Activated CD8-positive, alpha-beta memory T cell treated with anti-CD3 and anti-CD28 coated beads for 48 hours (primary cell): Measurements from ENCODE around the gene COLQ.
"Not testable (repeated sequence)": the region's sequence is repeated elsewhere in the genome, so short reads cannot be mapped to it uniquely, and the experiment has no call there.

ENCODE experiments used
- DNase-seq, 3 experiments: peaks; one replicate each; pipeline ENCODE4 v3.0.0-alpha.2; 2020; ENCODE audit warnings: low read depth in 2 of 3, low spot score in 2 of 3

Gene COLQ

DNA sequence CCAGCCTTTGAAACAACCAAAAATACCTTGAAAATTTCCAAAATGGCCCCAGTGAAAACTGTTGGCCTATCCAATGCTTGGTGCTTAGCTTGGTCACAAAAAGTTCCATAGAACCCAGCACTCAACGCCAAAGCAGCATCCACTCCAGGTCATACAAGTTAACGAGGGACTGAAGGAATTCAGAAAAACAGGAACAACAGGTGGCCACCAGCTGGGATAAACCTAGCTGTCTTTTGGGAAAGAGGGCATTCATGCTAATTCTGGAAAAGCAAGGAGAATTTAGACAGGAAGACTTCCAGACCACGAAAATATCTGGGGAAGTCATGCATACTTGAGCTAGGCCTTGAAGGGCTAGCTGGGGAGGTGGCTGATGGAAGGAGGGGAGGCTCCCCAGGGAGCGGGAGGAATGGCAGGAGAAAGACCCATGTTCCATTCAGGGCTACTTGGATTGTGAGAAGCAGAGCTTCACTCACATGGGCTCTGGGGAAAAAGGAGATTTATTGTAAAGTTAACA, 28.6 kb downstream of the COLQ start:
- DNase-seq = no peak

DNA sequence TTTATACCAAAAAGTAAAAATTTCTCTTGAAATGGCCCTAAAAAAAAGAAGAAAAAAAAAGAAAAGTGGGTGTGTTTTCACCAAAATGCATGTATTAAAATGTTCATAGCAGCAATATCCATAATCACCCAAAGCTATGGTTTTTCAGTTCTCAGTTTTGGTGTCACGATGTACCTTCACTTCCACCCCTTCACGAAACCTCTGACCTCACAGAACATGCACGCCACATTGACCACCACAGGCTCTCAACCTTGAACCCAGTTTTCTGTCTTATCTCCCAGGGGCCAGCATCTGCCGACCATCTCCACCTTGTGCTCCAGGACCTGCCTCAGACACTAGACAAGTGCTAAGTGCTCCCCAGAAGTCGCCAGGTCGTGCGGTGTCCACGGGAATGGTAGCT, 30.4 kb downstream of the COLQ start:
- no peak for DNase-seq

DNA sequence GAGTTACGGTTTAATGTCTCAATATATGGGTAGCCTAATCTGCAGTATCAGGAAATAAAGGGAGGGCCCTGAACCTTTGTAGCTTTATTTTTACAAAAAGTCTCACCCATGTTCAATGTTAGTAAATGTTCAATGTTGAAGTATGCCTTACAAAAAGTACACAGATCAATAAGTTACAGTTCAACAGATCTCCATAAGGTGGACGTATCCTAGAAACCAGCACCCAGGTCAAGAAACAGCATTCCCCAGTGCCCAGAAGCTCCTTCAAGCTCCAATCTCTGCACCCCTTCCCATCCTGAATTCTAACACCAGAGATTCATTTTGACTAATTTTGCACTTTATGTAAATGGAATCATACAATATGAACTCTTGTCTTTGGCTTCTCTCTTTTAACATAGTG, 31.3 kb downstream of the COLQ start:
- no peak for DNase-seq

DNA sequence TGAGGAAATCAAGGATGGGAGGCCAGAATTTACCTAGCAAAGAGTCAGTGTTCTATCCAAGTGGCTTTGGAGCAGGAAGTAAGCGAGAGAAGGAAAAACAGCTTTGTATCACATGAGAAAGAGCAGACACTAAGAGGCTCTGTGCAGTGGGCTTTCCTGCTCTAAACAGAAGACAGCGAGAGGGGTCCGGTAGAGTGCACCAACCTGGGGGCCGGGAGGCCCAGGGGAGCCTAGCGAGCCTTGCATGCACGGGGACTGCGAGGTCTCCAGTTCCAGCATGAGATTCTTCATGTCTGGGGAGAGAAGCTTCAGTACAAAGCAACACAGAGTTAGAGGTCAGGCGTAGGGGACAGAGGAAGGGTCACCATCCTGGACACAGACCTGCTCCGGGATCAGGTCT, 33.5 kb downstream of the COLQ start:
- DNase-seq = no peak

DNA sequence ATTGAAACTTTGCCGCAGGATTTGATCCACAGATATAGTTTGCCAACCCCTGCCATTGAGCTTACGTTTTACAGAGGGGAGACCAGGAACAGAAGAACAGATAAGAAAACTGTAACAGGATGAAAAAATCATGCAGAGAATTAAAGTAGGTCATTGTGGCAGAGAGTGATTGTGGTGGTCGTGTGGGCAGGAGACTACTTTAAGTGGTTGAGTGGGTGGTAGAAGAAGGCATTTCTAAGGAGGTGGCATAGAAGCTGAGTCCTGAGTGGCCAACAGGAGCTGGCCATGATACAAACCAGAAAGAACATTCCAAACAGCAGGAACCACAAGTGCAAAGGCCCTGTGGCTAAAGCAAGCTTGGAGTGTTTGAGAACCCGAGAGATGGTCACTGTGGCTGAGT, 34.5 kb downstream of the COLQ start:
- no peak for DNase-seq

- DNase-seq = no peak
These were observed 35.5 kb downstream of the COLQ start for GRCh38 chr3:15486020-15486419.

GRCh38 chr3:15484551-15484950, 37.0 kb downstream of the COLQ start:
- DNase-seq = not testable (repeated sequence)

DNA sequence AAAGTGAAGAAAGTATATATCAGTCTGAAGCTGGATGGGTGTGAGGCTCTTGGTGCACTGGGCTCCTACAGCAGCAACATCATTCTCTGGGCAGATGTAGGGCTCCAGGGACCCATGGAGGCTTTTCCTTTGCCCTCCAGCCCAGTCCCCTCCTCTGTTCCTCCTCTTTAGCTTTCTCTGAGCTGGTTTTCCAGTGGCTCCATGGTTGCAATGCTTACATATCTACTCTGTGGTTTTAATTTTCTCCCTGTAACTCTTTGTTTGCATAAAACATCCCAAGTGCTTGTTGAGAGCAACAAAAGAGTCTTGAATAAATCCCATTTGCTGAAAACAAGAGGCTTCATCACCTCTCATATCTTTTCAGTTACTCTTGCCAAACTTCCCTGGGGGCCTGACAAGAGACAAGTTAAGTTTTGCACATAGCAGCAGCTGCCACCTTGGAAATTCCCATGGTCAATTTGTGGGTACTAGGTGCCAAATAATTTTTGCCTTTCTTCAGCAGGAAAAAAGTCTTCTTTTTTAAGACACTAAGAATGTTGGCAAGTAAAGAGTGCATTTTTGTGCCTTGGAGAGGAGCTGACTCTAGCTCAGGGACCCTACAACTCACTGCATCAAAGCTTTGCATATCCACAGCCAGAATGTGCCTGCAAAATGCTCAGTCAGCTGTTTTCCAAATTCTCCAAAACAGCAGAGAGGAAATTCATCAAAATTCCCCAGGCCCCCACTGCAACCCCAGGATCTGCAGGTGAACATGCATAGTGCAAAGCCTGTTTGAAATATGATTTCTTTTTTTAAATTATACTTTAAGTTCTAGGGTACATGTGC, 41.9 kb downstream of the COLQ start:
- no peak for DNase-seq

DNA sequence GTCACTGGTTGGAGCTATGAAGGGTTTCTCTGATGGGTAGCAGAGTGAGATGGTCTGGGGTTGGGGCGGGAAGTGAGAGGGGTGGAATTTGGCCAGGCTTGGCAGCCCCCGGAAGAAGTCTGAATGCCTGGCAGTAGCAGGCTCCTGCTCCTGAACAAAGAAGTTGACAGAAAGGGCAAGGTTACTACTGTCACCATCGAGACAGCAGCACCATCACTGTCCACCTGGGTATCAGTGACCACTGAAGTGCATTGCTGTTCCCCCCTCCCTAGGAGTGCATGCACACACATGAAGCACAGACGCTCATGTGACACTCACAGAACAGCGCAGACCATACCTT, 42.9 kb downstream of the COLQ start:
- DNase-seq = no peak

- no peak for DNase-seq
These were observed 43.4 kb downstream of the COLQ start for GRCh38 chr3:15477951-15478639.

DNA sequence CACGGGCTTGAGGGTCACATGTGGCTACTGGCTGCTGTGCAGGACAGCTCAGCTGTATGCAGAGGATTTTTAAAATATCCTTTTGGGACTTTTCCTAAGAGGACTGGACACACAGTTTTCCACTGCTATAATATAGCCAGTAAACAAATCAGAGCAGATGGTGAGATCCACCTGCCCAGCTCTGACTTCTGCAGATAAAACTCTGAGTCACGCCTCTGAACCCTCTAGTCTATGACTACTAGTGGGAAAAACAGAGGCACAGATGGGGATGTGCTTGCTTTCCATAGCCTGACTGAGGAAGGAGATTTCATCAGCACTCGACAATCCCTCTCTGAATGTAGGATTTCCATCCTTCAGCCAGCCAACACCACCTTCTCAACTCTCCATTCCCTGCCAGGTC, 45.1 kb downstream of the COLQ start:
- DNase-seq = no peak

- DNase-seq = no peak
These were observed 46.3 kb downstream of the COLQ start for GRCh38 chr3:15475161-15475560.

GRCh38 chr3:15471861-15472260, 49.6 kb downstream of the COLQ start:
- no peak for DNase-seq

- no peak for DNase-seq
These were observed 50.7 kb downstream of the COLQ start for GRCh38 chr3:15470849-15471248.

DNA sequence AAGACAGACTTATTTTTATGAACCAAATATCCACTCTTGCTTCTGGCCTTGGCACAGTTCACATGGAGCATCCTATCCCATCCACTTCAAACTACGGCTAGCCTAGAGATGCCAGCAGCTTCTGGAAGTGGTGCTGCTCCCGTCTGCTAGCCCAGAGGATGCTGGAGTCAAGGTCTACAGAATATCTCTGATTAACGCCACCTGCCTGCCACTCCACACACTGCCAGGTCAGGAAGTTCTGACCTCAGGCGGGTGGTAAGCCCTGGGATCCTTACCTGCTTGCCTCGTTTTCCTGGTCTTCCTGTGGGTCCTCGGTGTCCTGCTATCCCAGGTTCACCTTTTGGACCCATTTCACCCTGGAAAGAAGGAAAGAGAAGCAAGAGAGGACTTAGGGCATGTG, 51.2 kb downstream of the COLQ start:
- no peak for DNase-seq

DNA sequence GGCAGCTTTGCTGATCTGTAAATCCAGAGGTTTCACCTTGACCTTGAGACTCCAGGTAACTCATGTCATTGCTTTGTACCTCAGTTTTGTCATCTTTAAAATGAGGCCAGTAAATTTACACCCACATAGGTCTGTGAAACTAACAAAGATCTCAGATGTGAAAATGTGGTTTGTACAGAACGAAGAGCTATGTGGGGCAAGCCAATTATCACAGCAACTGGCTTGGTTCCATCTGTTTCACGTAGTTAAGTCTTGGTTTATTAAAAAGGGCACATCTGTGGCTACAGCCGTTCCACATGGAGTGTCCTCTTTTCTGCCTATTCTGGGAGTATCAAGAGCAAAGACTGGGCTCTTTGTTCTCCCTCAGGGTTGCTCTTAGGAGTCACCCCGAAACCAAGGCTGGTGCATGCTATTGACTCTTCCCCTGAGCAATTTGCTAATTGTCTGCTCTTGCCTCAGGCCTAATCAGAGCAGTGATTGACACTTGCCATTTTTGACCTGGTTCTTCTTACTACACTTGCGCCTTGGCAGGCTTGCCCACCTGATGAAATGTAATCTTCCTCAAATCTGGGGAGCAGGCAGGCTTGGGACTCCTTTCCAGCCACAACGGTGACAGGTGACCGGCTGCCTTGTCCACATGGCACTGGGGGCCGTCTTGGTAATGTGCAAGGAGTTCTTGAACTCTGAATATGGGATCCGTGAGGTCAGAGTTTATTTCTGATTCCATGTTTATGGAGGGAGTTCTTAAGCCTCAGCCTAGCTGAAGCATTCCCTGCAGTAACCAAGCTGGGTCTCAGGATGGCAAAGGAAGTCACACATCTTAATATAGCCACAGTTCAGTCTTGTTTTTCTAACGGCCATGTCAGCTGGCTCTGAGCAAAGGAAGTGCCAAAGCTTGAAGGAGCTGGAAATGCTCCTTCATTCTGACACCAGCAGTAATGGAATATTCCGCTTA, 54.0 kb downstream of the COLQ start:
- DNase-seq = no peak

- no peak for DNase-seq
These were observed 55.5 kb downstream of the COLQ start for GRCh38 chr3:15465876-15466585.

- DNase-seq = no peak
These were observed 59.1 kb downstream of the COLQ start for GRCh38 chr3:15462451-15462850.

DNA sequence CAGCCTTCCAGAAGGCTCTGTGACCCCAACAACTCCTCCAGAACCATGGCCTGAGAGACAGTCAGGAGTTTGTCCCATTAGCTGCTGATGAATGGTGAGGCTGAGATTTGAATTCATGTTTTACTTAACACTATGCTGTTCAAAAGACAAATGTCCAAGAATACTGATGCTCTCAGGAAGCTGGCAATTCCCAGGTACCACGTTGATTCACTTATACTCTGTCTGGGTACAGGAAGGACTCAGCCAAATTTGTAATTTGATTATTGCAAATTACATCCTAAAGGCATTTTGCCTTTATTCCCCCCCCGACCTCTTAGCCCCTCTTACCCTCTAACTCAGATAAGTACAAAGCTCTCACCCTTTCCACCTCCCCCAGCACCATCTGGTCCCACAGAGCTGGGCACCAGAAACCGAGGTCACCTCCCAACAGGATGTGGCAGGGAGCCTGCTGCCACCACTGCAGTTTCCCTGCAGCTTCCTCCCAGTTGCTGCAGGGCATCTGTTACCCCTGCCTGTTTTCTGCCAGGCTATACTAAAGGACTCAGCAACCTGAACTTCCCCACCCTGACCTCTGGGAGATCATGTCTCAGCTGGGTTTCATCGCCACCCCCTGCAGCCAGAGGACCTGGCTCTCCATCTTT, 60.5 kb downstream of the COLQ start:
- DNase-seq = no peak

DNA sequence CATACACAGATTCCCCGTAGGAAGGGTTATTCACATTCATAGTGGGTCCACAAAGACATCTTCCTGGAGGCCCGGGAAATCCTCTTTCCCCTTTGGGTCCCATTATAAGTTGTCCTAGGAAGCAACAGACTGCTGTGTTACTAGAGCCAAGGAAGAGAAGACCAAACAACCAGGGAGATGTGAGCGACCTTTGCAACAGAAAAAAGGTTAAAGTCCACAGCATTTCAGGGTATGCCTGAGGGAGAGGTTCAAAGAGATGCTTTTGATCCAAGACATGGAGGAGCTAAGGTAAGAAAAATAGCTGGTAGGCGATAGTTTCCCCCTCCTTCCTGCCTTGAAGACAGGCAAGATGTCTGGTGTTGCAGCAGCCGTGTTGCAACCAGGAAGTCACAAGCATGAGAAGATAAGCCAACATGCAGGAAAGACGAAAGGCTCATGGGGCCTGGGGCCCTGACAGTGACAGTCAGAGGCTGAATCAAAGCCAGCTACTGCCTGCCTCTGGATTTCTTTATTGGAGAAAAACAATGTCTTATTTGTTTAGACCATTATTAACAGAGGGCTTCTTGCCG, 63.2 kb downstream of the COLQ start:
- DNase-seq = no peak
